Activated CD8-positive, alpha-beta memory T cell treated with anti-CD3 and anti-CD28 coated beads, Interleukin-2, amount 10 ng/mL, durations not matched to agents 7 days and 5 days (primary cell): ENCODE results near the gene CPED1. TPM values are rescaled to one million over a fixed set of nuclear protein-coding genes. Genes with fewer than 3 reads are reported as not detected.
"Not testable (repeated sequence)": the region's sequence is repeated elsewhere in the genome, so short reads cannot be mapped to it uniquely, and the experiment has no call there.

Experiments
- ATAC-seq: fragments of 150-1000 bp; cut with Tn5 transposase; one replicate; pipeline ENCODE4 v1.10.0; 2021; ENCODE audit warnings: moderate library complexity
- CTCF ChIA-PET: fragments of 350-600 bp; sonication (Branson Sonifier 250); formaldehyde crosslinking; loops from one replicate; lab custom pipeline; 2021; ENCODE audit warnings: antibody characterized with exemption; lab: Charles Lee
- DNase-seq: peaks from one replicate; pipeline ENCODE4 v3.0.0-alpha.2; 2020
- H3K27ac Mint-ChIP-seq: one replicate; pipeline ENCODE4 v1.8.0; 2021; ENCODE audit warnings: mild to moderate bottlenecking, mixed read lengths
- H3K27me3 Mint-ChIP-seq: one replicate; pipeline ENCODE4 v1.8.0; 2021; ENCODE audit warnings: mixed read lengths
- H3K36me3 Mint-ChIP-seq: one replicate; pipeline ENCODE4 v1.8.0; 2021; ENCODE audit warnings: mild to moderate bottlenecking, mixed read lengths
- H3K4me1 Mint-ChIP-seq: one replicate; pipeline ENCODE4 v1.8.0; 2021; ENCODE audit warnings: mixed read lengths
- H3K4me3 Mint-ChIP-seq: one replicate; pipeline ENCODE4 v1.8.0; 2021; ENCODE audit warnings: mild to moderate bottlenecking, moderate library complexity, mixed read lengths
- H3K9me3 Mint-ChIP-seq: one replicate; pipeline ENCODE4 v1.8.0; 2022; ENCODE audit warnings: low read depth, mixed read lengths
- total RNA-seq, 2 experiments: library from RNA; stranded (reverse); gene quantifications; one replicate each; pipeline ENCODE4 v1.2.3, GENCODE V29; 2021

The CPED1 gene
- total RNA-seq, 2 experiments from 2014 or later = 0.16 TPM; not detected in 1

GRCh38 chr7:121046893-121047468 lies 58.5 kb downstream of the CPED1 start:
- no peak overlapping the region for H3K4me3 Mint-ChIP-seq
- CTCF ChIA-PET = no interaction called here
- DNase-seq (no peak), ATAC-seq (no peak)
- H3K4me1 Mint-ChIP-seq = no peaks in the 10 kb centered on the region
- H3K27ac Mint-ChIP-seq = no peak overlapping the region
- peaks cover 11% of the 10 kb centered on the region for H3K27me3 Mint-ChIP-seq
- H3K36me3 Mint-ChIP-seq = no peaks in the 10 kb centered on the region
- H3K9me3 Mint-ChIP-seq = peaks cover 3% of the 10 kb centered on the region

- DNase-seq = no peak
- Mint-ChIP-seq H3K4me3 (no peak overlapping the region), H3K9me3 (peaks cover 3% of the 10 kb centered on the region), H3K27ac (no peak overlapping the region), H3K36me3 (no peaks in the 10 kb centered on the region), H3K4me1 (no peaks in the 10 kb centered on the region), H3K27me3 (peaks cover 9% of the 10 kb centered on the region)
- CTCF ChIA-PET = no interaction called here
- ATAC-seq = no peak
These were observed 59.7 kb downstream of the CPED1 start for GRCh38 chr7:121048195-121048594.

- Mint-ChIP-seq H3K4me1 (no peaks in the 10 kb centered on the region), H3K36me3 (no peaks in the 10 kb centered on the region), H3K9me3 (peaks cover 3% of the 10 kb centered on the region), H3K4me3 (no peak overlapping the region), H3K27ac (no peak overlapping the region), H3K27me3 (peaks cover 7% of the 10 kb centered on the region)
- CTCF ChIA-PET = no interaction called here
- DNase-seq (no peak), ATAC-seq (no peak)
These were observed 60.7 kb downstream of the CPED1 start for GRCh38 chr7:121049028-121049791.

- Mint-ChIP-seq H3K27me3 (peaks cover 9% of the 10 kb centered on the region), H3K4me1 (no peaks in the 10 kb centered on the region), H3K4me3 (no peak overlapping the region), H3K36me3 (no peaks in the 10 kb centered on the region), H3K27ac (no peak overlapping the region), H3K9me3 (peaks cover 3% of the 10 kb centered on the region)
- ATAC-seq = no peak
- CTCF ChIA-PET = no interaction called here
- no peak for DNase-seq
These were observed 61.4 kb downstream of the CPED1 start for GRCh38 chr7:121049897-121050296.

GRCh38 chr7:121053219-121053618 lies 64.7 kb downstream of the CPED1 start:
- Mint-ChIP-seq H3K36me3 (no peaks in the 10 kb centered on the region), H3K4me1 (no peaks in the 10 kb centered on the region), H3K4me3 (no peak overlapping the region), H3K27ac (no peak overlapping the region), H3K9me3 (no peaks in the 10 kb centered on the region), H3K27me3 (peaks cover 10% of the 10 kb centered on the region)
- CTCF ChIA-PET = interaction anchor here (2.0 kb wide), 1 partner anchor 28 kb away, joined by 4 read pairs; no protein-coding TSS in a partner anchor
- ATAC-seq (no peak), DNase-seq (no peak)

GRCh38 chr7:121054925-121055324 lies 66.4 kb downstream of the CPED1 start:
- H3K4me3 Mint-ChIP-seq = no peak overlapping the region
- peaks cover 10% of the 10 kb centered on the region for H3K27me3 Mint-ChIP-seq
- ATAC-seq = no peak
- H3K36me3 Mint-ChIP-seq = no peaks in the 10 kb centered on the region
- DNase-seq = no peak
- H3K9me3 Mint-ChIP-seq = no peaks in the 10 kb centered on the region
- H3K27ac Mint-ChIP-seq = no peak overlapping the region
- CTCF ChIA-PET = interaction anchor here (2.0 kb wide), 1 partner anchor 27 kb away, joined by 4 read pairs; no protein-coding TSS in a partner anchor
- no peaks in the 10 kb centered on the region for H3K4me1 Mint-ChIP-seq

- H3K9me3 Mint-ChIP-seq = no peaks in the 10 kb centered on the region
- H3K27ac Mint-ChIP-seq = no peak overlapping the region
- H3K4me1 Mint-ChIP-seq = no peaks in the 10 kb centered on the region
- H3K4me3 Mint-ChIP-seq = no peak overlapping the region
- no peaks in the 10 kb centered on the region for H3K36me3 Mint-ChIP-seq
- CTCF ChIA-PET = interaction anchor here (0.8 to 1.6 kb wide), 2 partner anchors 70 to 71 kb away, joined by 3 to 5 read pairs; partner anchors contain the start of gene CPED1
- ATAC-seq (no peak), DNase-seq (no peak)
- peaks cover 14% of the 10 kb centered on the region for H3K27me3 Mint-ChIP-seq
These were observed 69.4 kb downstream of the CPED1 start for GRCh38 chr7:121057878-121058277.

- H3K9me3 Mint-ChIP-seq = no peaks in the 10 kb centered on the region
- DNase-seq (no peak), ATAC-seq (no peak)
- H3K4me3 Mint-ChIP-seq = no peak overlapping the region
- no peaks in the 10 kb centered on the region for H3K4me1 Mint-ChIP-seq
- H3K36me3 Mint-ChIP-seq = no peaks in the 10 kb centered on the region
- CTCF ChIA-PET = interaction anchor here (1.6 kb wide), 1 partner anchor 72 kb away, joined by 5 read pairs; no protein-coding TSS in a partner anchor
- H3K27me3 Mint-ChIP-seq = peaks cover 14% of the 10 kb centered on the region
- no peak overlapping the region for H3K27ac Mint-ChIP-seq
These were observed 70.5 kb downstream of the CPED1 start for GRCh38 chr7:121058975-121059374.

GRCh38 chr7:121059979-121060509 lies 71.5 kb downstream of the CPED1 start:
- H3K4me3 Mint-ChIP-seq, CTCF ChIA-PET, H3K4me1 Mint-ChIP-seq, H3K9me3 Mint-ChIP-seq, H3K27ac Mint-ChIP-seq, ATAC-seq, H3K36me3 Mint-ChIP-seq, DNase-seq: not testable (repeated sequence)
- peaks cover 18% of the 10 kb centered on the region for H3K27me3 Mint-ChIP-seq

GRCh38 chr7:121061677-121062582 lies 73.4 kb downstream of the CPED1 start:
- no peak for ATAC-seq
- H3K4me1 Mint-ChIP-seq = no peaks in the 10 kb centered on the region
- H3K9me3 Mint-ChIP-seq = no peaks in the 10 kb centered on the region
- H3K36me3 Mint-ChIP-seq = no peaks in the 10 kb centered on the region
- DNase-seq = no peak
- H3K4me3 Mint-ChIP-seq = no peak overlapping the region
- CTCF ChIA-PET = no interaction called here
- H3K27me3 Mint-ChIP-seq = peaks cover 14% of the 10 kb centered on the region
- H3K27ac Mint-ChIP-seq = no peak overlapping the region

GRCh38 chr7:121062671-121063279 lies 74.3 kb downstream of the CPED1 start:
- Mint-ChIP-seq H3K4me3 (no peak overlapping the region), H3K36me3 (no peaks in the 10 kb centered on the region), H3K4me1 (no peaks in the 10 kb centered on the region), H3K27ac (no peak overlapping the region), H3K27me3 (peaks cover 14% of the 10 kb centered on the region), H3K9me3 (no peaks in the 10 kb centered on the region)
- DNase-seq = no peak
- ATAC-seq = no peak
- CTCF ChIA-PET = interaction anchor here (1.3 kb wide), 1 partner anchor 111 kb away, joined by 3 read pairs; no protein-coding TSS in a partner anchor

GRCh38 chr7:121067717-121068116 lies 79.2 kb downstream of the CPED1 start:
- peaks cover 24% of the 10 kb centered on the region for H3K27me3 Mint-ChIP-seq
- H3K27ac Mint-ChIP-seq, H3K9me3 Mint-ChIP-seq, H3K4me1 Mint-ChIP-seq, CTCF ChIA-PET, H3K36me3 Mint-ChIP-seq, ATAC-seq, DNase-seq, H3K4me3 Mint-ChIP-seq: not testable (repeated sequence)
